Gastrocnemius medialis (tissue), 4 donors: ENCODE measurements around the gene HABP2.

Experiments
- POLR2A ChIP-seq, 2 donors: fragments of 450-650 bp; IDR thresholded peaks; one replicate each; pipeline ENCODE4 v1.6.1; 2017; ENCODE audit warnings: antibody characterized with exemption in 2 of 2, mild to moderate bottlenecking in 2 of 2, moderate library complexity in 2 of 2
- TF ChIP-seq, protein P1 (sequence below), 5 experiments: fragments of 450-650 bp in 3 of 5; fragments of 200-600 bp in 2 of 5; sonication (generic) in 2 of 5; IDR thresholded peaks in 4 of 5; conservative IDR thresholded peaks in 1 of 5; 1 replicate in 4 of 5; 2 replicates in 1 of 5; pipeline ENCODE4 v1.5.1; 2016 to 2019; ENCODE audit warnings: antibody characterized with exemption in 5 of 5, mild to moderate bottlenecking in 3 of 5, moderate library complexity in 3 of 5

DNA sequence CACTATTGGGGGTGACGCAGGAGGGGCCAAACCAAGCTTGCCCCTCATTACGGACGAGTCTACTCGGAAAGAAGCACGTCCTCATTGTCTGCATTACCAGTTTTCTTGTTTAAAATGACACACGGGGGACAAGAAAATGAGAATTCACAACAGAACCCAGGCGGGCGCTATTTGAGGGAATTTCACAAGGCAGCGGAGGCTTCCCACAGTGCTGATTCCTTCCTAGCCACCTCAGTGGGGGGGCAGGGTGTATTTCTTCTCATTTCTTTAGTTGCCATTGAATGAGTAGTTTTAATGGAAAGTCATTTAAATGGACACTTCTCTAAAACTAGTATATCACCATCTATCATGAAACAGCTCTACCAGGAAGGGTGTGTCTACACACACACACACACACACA, 68.1 kb downstream of the HABP2 start:
- TF ChIP-seq, protein P1, sequence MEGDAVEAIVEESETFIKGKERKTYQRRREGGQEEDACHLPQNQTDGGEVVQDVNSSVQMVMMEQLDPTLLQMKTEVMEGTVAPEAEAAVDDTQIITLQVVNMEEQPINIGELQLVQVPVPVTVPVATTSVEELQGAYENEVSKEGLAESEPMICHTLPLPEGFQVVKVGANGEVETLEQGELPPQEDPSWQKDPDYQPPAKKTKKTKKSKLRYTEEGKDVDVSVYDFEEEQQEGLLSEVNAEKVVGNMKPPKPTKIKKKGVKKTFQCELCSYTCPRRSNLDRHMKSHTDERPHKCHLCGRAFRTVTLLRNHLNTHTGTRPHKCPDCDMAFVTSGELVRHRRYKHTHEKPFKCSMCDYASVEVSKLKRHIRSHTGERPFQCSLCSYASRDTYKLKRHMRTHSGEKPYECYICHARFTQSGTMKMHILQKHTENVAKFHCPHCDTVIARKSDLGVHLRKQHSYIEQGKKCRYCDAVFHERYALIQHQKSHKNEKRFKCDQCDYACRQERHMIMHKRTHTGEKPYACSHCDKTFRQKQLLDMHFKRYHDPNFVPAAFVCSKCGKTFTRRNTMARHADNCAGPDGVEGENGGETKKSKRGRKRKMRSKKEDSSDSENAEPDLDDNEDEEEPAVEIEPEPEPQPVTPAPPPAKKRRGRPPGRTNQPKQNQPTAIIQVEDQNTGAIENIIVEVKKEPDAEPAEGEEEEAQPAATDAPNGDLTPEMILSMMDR (IDR thresholded peaks at IDR 0.05 in 4 of 5, conservative IDR thresholded peaks at IDR 0.05 in 1 of 5), result no peak
- TF ChIP-seq POLR2A (IDR thresholded peaks at IDR 0.05), result no peak
